HTERT RPE-1 (cell line): ENCODE data around the gene CFAP210.
"Not testable (repeated sequence)": the region's sequence is repeated elsewhere in the genome, so short reads cannot be mapped to it uniquely, and the experiment has no call there.

Experiments used
- in situ Hi-C: fragments of 300-500 bp; cut with MboI; formaldehyde crosslinking; loops from 4 replicates; pipeline ENCODE4 v1.14.3; 2020; ENCODE audit warnings: low sequenced_read_pairs

The CFAP210 gene

GRCh38 chr2:169712791-169713227, 18.6 kb upstream of the CFAP210 start:
- in situ Hi-C loops, result no loop called here

GRCh38 chr2:169711751-169712509, 17.7 kb upstream of the CFAP210 start:
- in situ Hi-C loops, result no loop called here

- in situ Hi-C loops, result no loop called here
Measured at GRCh38 chr2:169709981-169710380, 15.8 kb upstream of the CFAP210 start.

- in situ Hi-C loops, result no loop called here
Measured at GRCh38 chr2:169709331-169709730, 15.1 kb upstream of the CFAP210 start.

- in situ Hi-C loops, result no loop called here
Measured at GRCh38 chr2:169707626-169708025, 13.4 kb upstream of the CFAP210 start.

GRCh38 chr2:169705927-169706326, 11.7 kb upstream of the CFAP210 start:
- in situ Hi-C loops, result no loop called here

- in situ Hi-C loops, result no loop called here
Measured at GRCh38 chr2:169704160-169704708, 10.0 kb upstream of the CFAP210 start.

- in situ Hi-C loops, result no loop called here
Measured at GRCh38 chr2:169702996-169703395, 8.8 kb upstream of the CFAP210 start.

- in situ Hi-C loops, result not testable (repeated sequence)
Measured at GRCh38 chr2:169699173-169699572, 5.0 kb upstream of the CFAP210 start.

GRCh38 chr2:169696381-169696780, 2.2 kb upstream of the CFAP210 start:
- in situ Hi-C loops, result no loop called here

GRCh38 chr2:169694894-169695260, 672 bp upstream of the CFAP210 start:
- in situ Hi-C loops, result no loop called here

- in situ Hi-C loops, result no loop called here
Measured at GRCh38 chr2:169693360-169693759, 845 bp downstream of the CFAP210 start.

- in situ Hi-C loops, result no loop called here
Measured at GRCh38 chr2:169692718-169693117, 1.5 kb downstream of the CFAP210 start.

GRCh38 chr2:169690958-169691357, 3.2 kb downstream of the CFAP210 start:
- in situ Hi-C loops, result no loop called here

GRCh38 chr2:169687943-169688342, 6.3 kb downstream of the CFAP210 start:
- in situ Hi-C loops, result not testable (repeated sequence)

GRCh38 chr2:169686825-169687224, 7.4 kb downstream of the CFAP210 start:
- in situ Hi-C loops, result not testable (repeated sequence)

GRCh38 chr2:169684712-169685111, 9.5 kb downstream of the CFAP210 start:
- in situ Hi-C loops, result not testable (repeated sequence)

- in situ Hi-C loops, result no loop called here
Measured at GRCh38 chr2:169684135-169684565, 10.1 kb downstream of the CFAP210 start.

- in situ Hi-C loops, result no loop called here
Measured at GRCh38 chr2:169683425-169684134, 10.6 kb downstream of the CFAP210 start.

- in situ Hi-C loops, result no loop called here
Measured at GRCh38 chr2:169683054-169683424, 11.2 kb downstream of the CFAP210 start.

GRCh38 chr2:169676850-169677249, 17.4 kb downstream of the CFAP210 start:
- in situ Hi-C loops, result no loop called here

- in situ Hi-C loops, result no loop called here
Measured at GRCh38 chr2:169676357-169676756, 17.8 kb downstream of the CFAP210 start.
